HL-60 (cell line): ENCODE measurements around the gene APOA5.

Experiments used
- CTCF ChIP-seq: IDR thresholded peaks from one replicate; pipeline ENCODE4 v1.5.1; 2011; ENCODE audit warnings: low read length, control low read depth, inconsistent platforms; ENCODE audit not compliant: insufficient read depth
- GABPA ChIP-seq: IDR thresholded peaks from 2 replicates; pipeline ENCODE4 v1.6.1; 2012; ENCODE audit warnings: low read depth
- POLR2AphosphoS5 ChIP-seq: IDR thresholded peaks from 2 replicates; pipeline ENCODE4 v1.6.1; 2012; ENCODE audit warnings: low read depth
- REST ChIP-seq: IDR thresholded peaks from 2 replicates; pipeline ENCODE4 v1.6.1; 2012; ENCODE audit warnings: low read depth; ENCODE audit not compliant: insufficient replicate concordance
- SPI1 ChIP-seq: IDR thresholded peaks from 2 replicates; pipeline ENCODE4 v1.6.1; 2012; ENCODE audit warnings: low read depth, mild to moderate bottlenecking, borderline replicate concordance

GRCh38 chr11:116828632-116829524 is 37.2 kb upstream of the APOA5 start:
- TF ChIP-seq CTCF: no peak
- TF ChIP-seq POLR2AphosphoS5: no peak
- TF ChIP-seq GABPA: no peak
- no peak for TF ChIP-seq REST
- TF ChIP-seq SPI1: no peak
